ENCODE measurements around the gene PBRM1. TPM values are rescaled to one million over a fixed set of nuclear protein-coding genes. Genes with fewer than 3 reads are reported as not detected.

Gene PBRM1
- total RNA-seq, 1 donor = 74.3 TPM

- TF ChIP-seq CTCF (IDR thresholded peaks at IDR 0.05; ENCODE audit: insufficient read depth, low read depth, low read length) = no peak
- no peak for DNase-seq (ENCODE audit: low read depth)
- no peak overlapping the region for H3K4me3 ChIP-seq (ENCODE audit: low read depth, low read length)
These were observed 26.8 kb upstream of the PBRM1 start for GRCh38 chr3:52712291-52713212.

- no peak for TF ChIP-seq CTCF (IDR thresholded peaks at IDR 0.05; ENCODE audit: insufficient read depth, low read depth, low read length)
- DNase-seq (ENCODE audit: low read depth) = no peak
- H3K4me3 ChIP-seq (ENCODE audit: low read depth, low read length) = no peak overlapping the region
These were observed 24.8 kb upstream of the PBRM1 start for GRCh38 chr3:52710512-52710911.

GRCh38 chr3:52707585-52707984, 21.9 kb upstream of the PBRM1 start:
- peak overlapping the region; percentile 94 for H3K4me3 ChIP-seq (ENCODE audit: low read depth, low read length)
- no peak for DNase-seq (ENCODE audit: low read depth)
- TF ChIP-seq CTCF (IDR thresholded peaks at IDR 0.05; ENCODE audit: insufficient read depth, low read depth, low read length) = no peak

DNA sequence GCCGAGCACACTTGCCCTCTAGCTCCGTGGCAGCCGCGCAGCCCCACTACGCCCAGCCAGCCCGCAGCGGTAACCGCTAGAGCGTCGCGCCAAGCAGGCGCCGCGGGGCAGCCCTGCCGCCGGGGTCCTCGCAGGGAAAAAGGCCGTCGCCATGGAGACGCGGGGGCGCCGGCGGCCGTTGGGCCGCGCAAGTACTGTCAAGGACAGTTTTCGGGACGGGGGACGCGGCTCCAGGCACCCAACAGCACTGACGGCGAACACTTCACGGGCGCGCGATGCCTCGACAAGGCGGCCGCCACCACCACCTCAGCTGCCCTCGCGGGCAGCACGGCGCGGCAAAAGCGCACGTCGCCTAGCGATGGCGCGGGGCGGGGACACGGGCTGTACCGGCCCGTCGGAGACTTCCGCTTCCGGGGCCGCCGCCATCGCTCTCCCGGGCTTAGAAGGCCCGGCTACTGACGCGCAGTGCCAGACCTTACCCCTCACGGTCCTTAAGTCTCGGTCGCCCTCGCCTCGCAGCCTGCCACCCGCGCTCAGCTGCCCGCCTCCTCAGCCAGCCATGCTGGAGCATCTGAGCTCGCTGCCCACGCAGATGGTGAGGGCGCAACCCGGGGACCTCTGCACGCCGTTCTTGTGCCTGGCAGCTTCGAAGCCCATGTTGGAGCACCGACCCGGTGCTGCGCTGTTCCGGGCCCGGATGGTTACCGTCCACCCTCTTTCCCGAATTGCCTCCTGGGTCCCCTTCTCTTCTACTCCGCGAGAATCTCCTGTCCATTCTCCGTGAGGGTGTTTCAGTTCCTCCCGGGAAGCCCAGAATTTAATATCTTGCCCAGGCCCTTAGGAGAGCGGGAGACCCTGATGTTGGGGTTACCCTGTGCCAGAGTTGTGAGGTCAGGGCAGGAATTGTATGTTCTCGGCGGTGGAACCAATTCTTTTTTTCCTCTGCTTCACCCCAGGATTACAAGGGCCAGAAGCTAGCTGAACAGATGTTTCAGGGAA, 20.3 kb upstream of the PBRM1 start, which contains the start of the genes GLT8D1 and SPCS1:
Gene GLT8D1, minus strand, starts transcription at position 104 of the 999 bp plus-strand sequence. CDS start 5,331 bp downstream, outside the sequence.
Gene SPCS1, plus strand, starts transcription at position 419 of the 999 bp plus-strand sequence. Its CDS starts 141 bp downstream, at position 560.
- H3K4me3 ChIP-seq (ENCODE audit: low read depth, low read length) = peak within 1 kb of the TSS; percentile 94
- TF ChIP-seq CTCF (IDR thresholded peaks at IDR 0.05; ENCODE audit: insufficient read depth, low read depth, low read length) = no peak
- DNase-seq (ENCODE audit: low read depth) = peak; percentile 88

- H3K4me3 ChIP-seq (ENCODE audit: low read depth, low read length) = peak overlapping the region; percentile 94
- no peak for DNase-seq (ENCODE audit: low read depth)
- no peak for TF ChIP-seq CTCF (IDR thresholded peaks at IDR 0.05; ENCODE audit: insufficient read depth, low read depth, low read length)
These were observed 19.6 kb upstream of the PBRM1 start for GRCh38 chr3:52705438-52705687.

GRCh38 chr3:52704611-52705437, 19.1 kb upstream of the PBRM1 start:
- no peak for TF ChIP-seq CTCF (IDR thresholded peaks at IDR 0.05; ENCODE audit: insufficient read depth, low read depth, low read length)
- peak; percentile 40 for DNase-seq (ENCODE audit: low read depth)
- H3K4me3 ChIP-seq (ENCODE audit: low read depth, low read length) = peak overlapping the region; percentile 94
